AG08395 (cell line): ENCODE data around the gene MYO18B.

Experiments used
- DNase-seq: peaks from one replicate; pipeline ENCODE4 v3.0.0; 2012; ENCODE audit warnings: mixed read lengths, low spot score

MYO18B gene

DNA sequence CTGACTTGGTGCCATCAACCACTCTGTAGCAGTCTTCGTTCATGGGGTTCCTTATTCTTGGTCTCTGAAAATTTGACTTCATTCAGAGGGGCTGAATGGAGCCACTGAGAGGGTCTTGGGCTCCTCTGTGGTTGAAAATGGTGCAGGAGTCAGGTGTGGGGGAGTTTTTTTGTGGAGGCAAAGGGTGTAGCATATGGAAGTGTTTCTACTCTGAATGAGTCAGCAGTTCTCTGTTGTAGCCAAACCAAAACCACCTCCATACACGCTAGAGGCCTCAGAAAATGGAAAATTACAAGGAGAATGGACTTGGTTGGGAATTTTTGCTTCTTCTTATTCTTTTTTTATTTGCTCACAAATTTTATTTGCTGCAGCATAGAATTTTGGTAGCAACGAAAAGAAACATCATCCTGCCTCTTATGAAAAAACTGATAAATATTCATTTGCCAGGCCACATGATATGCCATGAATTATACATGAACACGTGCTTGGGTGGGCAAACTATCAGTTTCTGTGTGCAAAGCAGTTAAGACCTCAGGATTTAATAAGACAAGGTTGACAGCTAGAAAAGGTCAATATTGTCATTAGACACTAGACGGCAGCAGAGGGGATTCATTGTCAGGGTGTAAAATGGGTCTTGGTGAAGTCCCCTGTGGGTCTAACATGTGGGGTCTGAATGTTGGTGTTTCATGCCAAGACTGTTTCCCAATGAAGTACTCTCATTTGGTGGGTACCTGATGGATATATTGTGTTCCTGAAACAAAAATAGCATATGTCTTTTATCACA, 111.7 kb downstream of the MYO18B start:
- peak; percentile 43 for DNase-seq

DNA sequence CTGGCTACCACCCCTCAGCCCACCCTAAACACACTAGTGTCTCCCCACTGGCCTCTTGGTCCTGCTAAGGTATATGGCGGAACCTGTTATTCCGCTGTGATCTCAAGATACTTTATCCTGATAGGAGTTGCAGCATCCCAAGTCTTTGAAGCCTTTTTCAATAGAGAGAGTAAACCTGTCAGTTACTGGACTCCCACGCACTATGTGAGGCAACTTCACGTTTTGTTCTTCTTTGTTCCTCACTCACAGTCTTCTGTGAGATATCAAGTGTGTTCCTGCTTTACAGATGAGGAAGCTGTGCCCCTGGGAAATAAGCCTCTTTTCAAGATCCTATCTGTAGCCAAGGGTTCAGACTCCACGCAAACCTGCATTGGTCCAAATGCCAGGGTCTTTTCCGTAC, 127.8 kb downstream of the MYO18B start:
- no peak for DNase-seq

DNA sequence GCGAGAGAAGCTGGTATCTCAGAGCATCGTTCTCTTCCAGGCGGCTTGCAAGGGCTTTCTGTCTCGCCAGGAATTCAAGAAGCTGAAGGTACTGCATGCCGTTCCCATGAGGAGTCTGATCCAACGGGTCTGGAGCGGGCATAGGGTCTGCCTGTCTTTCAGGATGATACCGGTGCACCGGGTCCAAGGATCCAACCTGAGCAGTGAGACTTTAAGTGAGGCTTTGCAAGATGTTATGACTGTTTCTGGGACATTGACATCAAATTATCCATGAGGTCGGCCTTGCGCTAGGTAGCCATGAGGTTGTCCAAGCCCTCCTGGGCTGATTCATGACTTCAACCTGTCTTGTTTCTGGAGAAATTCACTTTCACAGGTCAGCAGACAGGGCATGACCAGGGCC, 132.3 kb downstream of the MYO18B start:
- DNase-seq, result no peak

DNA sequence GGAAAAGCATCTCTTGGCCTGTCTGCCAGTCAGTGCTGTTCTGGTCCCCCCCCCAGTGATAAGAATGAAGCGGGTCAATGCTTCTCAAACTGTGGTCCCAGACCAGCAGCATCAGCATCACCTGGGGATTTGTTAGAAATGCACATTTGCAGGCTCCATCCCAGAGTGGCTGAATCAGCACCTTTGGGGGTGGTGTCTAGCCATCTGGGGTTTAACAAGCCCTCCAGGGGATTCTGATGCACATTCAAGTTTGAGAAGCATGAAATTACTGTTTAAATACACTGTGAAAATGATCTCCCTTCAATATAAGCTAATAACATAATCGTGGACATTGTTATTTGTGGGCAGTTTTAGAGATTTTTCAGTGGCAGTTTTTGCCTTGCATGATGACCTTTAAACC, 133.5 kb downstream of the MYO18B start:
- DNase-seq, result no peak

DNA sequence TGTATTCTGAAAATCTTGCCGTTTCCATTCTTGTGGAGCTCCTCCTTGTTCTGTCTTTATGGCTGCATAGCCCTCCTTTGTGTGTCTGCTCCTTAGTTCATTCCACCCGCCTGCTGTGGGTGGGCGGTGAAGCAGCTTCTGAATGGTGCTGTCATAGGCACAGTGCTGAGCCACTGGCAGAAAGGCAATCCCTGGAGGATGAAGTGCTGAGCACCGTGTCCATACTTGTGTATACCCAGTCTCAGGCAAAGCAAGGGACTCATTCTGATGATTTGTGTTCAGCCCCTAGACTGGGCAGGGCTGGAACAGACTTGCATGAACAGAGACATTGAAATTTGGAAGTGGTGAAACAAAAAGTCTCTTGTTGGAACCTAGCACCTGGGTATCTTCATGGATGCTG, 134.9 kb downstream of the MYO18B start:
- DNase-seq, result no peak

DNA sequence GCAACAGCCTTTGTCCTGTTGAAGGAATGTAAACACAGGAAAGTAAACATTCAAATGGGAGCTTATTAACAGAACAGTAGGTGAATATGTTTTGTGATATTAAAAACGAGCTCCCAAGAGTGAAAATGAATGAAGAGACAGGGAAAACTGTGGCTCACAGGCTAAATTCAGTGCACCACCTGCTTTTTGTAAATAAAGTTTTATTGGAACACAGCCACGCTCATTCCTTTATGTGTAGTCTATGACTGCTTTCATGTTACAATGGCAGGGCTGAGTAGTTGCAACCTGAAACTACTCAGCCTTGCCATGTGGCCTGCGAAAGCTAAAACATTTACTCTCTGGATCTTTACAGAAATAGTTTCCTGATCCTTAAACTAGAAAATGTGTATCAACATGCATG, 136.9 kb downstream of the MYO18B start:
- no peak for DNase-seq

DNA sequence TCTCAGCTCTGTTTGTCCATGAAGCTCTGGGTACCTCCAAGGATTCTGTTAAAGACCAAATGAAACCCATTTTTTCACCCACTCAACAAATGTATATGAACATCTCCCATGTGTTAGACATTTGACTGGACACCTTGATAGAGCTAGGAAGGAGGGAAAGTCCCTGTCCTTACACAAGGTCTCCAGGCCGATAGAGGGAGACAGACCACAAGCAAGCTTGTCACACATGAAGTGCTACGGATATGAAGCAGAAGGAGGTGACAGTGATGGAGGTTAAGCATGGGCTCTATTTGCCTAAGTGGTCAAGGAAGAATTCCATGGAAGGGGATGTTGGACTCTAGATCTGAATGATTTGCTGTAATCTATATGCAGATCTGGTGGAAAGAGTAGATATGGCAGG, 138.5 kb downstream of the MYO18B start:
- DNase-seq, result no peak

DNA sequence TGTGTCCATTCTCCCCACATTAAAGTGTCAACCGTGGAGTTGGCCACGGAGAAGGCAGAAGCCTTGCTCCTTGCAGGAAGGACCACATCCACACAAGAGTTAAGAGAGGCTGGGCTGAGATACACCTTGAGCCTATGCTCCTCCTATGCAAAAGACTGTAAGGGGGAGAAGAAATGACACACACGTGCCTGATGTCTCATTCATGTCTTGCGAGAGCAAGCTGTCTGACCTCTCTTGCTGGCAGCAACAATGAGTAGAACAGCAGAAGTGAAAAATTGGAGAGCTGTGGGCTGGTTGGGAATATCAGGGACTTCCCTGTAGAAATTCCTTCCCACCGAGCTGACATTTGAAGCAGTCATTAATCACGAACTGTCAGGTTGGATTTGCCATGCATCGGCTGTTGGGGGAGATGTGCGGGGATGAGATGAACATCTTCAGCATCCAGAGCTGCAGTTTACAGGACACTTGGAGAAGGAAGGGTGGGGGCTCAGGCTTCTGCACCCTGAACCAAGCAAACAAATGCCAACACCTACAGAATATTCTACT, 139.3 kb downstream of the MYO18B start:
- DNase-seq, result no peak

DNA sequence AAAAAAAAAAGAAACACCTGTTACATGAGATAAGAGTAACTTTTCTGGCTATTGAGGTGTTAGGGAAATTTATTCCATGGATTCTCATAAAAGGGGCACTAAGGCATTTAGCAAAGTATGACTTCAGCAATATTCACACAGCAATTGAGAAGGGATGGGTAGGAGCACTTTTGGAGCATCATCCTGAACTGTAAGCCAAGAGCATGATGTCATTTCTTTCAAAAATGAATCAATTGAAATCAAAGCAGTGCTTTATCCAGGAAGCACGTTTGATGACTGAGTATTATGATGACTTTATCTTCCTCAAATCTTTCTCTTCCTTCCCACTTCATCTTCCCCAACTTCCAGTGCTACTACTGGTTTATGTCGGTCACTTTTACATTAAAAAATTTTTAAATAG, 140.4 kb downstream of the MYO18B start:
- no peak for DNase-seq

DNA sequence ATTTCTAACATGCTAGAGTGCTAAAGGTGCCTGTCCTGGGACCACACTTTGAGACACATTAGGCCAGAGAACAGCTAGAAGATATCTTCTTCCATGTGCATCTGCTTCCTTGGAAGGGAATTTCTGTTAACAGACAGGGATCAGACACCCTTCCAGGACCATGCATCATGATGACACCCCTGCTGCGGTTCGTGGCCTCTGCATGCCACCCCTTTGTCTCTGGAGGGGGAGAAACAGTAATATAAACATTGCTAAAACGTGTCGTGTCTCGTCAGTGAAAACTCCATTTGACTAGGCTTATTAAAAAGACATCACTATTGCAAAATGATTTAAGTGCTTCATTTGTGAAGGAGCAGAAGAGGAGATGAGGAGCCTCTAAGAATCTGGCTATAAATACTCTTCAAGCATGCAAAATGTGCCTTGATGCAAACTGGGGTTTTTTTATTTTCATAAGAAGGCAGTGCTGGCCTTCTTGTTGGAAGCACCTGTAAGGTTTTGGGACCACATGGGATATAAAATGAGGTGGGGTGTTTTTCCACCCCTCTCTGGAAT, 141.6 kb downstream of the MYO18B start:
- no peak for DNase-seq

DNA sequence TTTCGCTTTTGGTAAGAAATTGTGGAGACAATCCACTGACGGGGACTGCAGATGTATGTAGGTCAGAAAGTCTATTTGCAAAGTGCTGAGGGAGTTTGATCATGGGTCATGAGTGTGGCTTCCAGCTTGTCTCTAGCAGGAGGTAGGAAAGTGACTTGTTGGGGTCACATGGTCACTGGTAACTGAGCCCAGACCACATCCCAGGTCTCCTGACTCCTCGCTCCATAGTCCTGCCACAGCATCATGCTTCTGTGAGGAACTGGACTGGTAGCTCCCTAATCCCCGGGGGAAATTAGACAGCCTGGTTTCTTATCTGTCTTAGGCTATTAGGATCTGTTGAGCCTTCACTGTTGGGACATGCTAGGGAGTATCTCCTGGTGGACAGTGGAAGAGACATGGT, 142.1 kb downstream of the MYO18B start:
- DNase-seq, result no peak

DNA sequence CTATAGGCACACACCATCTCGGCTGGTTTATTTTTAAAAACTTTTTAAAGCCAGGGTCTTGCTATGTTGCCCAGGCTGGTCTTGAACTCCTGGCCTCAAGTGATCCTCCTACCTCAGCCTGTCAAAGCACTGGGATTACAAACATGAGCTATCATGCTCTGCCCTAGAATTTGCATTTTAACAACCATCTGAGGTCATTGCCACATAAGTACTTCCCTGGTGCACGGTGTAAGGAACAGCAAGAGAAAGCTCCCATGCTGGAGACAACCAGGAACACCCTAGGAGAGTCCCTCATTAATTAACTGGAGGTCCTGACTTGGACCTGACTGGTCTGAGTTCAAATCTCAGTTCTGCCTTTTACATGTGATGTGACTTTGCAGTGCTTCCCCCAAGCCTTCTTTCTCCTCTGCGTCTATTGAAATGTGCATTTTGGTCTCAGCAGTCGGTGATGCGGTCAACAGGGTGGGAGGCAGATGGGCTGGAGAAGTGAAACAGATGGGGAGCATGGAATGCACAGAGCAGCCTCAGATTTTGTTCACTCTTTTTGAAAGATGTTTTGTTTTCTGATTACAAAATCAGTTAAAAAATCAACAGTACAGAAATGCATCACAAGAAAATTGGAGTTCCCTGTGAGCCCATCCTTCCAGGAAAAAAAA, 146.5 kb downstream of the MYO18B start:
- no peak for DNase-seq

DNA sequence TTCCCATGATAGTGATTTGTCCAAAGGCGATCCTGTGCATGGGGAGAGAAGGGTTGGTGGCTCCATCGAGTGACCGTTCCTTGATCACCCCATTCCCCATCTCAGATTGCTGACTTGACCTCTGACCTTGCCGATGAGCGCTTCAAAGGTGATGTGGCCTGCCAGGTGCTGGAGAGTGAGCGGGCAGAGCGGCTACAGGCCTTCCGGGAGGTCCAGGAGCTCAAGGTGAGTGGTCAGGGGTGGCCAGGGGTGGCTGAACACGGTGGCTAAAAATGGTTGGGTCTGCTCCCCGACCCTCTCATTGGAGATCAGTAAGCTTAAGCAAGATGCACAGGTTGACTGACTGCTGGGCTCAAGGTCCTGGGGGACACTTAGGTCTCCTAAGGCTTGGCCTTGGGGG, 148.7 kb downstream of the MYO18B start:
- no peak for DNase-seq

DNA sequence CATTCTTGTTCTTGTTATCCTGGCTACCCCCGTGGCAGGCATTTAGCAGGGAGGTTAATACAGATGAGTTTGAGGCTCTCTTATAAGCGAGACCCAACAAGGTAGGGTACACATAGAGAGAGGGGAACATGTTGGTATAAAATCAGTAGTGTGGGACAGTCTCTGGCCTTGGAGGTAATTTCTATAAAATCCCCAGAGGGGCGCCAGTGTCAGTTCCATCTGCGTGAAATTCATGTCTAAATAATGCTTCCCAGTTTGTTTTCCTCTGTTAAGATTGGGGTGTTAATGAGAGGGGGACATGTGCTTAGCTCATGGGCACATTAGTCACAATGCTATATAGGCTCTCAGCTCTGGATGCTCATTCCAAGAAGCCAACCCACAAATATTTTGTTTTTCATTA, 150.7 kb downstream of the MYO18B start:
- no peak for DNase-seq

DNA sequence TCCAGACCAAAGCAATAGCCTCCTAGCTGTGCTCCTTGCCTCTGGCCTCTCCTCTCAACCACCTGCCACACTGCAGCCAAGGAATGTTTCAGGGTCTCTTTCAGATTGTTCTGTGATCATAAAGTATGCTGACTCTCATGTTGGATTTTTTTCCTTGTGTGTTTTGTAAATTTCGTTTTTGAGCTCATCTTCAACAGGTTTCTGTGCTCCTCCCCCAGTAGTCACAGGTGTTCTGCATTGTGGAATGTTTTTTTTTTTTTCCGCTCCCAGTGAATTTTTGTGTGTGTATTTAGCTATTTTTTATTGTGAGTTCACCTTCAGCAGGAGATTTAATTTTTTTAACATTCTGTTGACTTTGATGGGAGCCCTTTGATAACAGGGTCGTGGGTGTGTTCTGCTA, 153.7 kb downstream of the MYO18B start:
- DNase-seq, result no peak

DNA sequence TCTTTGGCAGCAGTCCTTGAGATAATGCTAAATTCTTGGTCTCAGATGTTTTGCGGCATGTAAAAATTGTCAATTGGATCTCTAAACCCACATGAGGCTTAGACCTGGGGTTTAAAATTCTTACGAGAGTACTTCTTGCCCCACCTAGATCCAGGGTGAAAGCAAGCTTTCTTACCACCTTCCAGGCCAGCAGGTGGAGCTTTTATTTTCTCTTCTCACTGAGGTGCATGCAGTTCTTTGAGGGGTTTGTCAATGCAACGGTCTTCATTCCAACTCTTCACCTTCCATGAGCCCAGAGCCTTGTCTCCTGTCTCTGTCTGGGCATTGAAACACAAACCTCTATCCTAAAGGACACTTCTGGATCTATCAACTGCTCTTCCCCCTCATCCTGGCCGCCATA, 154.1 kb downstream of the MYO18B start:
- DNase-seq, result no peak

DNA sequence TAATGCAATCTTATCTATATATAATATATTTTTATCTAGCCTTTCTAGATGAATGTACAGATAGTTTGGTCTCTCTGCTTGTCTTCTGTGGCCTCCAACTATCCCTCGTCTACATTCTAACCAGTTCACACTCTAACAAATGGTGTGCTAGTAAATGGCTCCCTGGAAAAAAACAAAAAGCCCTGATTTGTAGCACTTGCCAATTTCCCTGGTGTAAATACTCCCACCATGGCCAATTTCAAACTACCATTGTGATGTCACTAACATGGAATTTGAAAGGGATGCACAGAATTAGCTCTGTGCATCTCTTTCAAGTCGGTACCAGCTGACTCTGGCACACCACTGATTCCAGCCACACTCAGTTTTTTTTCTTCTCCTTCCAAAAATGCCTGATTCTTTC, 154.6 kb downstream of the MYO18B start:
- DNase-seq, result no peak

DNA sequence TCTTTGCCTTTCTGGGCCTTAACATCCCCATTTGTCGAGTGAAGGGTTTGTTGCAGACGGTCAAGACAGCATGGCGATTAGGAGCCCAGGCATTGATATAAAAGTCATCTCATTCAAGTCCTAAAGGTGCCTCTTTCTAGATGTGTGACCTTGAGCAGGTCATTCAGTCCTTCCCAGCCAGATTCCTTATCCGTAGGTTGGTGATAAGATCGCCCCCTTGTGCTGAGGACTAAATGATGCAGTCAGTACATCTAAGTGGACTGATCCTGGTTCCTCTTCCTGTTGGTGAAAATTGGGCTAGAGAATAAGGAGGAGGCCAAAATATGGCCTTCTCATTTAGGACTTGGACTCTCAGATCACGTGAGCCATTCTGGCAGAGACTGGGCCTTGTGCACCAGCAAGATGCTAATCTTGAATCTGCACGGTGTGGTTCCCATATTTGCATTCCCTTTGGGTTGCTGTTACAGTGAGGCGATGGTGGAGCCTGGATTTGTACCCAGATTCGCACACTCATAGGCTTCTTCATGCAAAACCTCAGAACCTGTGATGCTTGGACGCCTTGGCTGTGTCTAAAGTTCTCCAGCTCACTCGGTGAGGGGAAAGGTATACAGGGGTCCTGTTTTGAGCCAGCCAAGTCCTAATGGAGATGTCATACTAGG, 156.8 kb downstream of the MYO18B start:
- no peak for DNase-seq

DNA sequence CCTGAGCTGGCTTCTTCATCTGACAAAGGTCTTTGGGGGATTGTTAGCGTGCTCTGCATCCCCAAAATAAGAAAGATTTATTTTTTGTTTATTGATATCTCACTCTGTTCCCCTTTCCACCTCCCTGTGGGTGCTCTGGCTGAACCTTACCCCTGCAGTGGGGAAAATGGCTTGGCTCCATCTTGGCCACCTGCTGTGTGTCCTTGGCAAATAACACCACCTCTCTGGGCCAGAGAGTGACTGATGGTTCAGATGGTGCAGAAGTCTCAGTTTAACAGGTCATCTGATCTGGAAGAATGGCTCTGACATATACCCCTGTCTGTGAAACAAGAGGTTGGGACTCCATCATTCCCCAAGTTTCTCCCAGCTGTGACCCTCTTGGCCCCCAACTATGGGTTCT, 157.6 kb downstream of the MYO18B start:
- no peak for DNase-seq

DNA sequence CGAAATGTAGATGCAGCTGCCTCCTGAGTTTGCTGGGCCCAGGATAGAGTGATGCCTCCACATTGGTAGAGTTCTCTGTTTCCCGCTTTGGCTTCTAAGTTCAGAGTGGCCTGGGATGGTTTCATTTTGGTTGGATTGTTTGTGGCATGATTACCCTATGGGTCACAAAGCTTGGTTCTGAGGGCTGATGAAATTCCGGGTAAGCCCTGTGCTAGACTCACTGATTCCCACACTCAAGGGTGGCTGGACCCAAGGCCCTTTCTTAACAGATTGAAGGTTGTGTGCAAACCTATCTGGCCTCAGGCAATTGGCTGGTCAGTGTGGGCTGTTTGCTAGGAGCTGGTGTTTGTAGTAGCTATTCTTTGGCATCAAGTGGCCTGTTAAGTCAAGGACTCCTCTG, 158.4 kb downstream of the MYO18B start:
- DNase-seq, result no peak

DNA sequence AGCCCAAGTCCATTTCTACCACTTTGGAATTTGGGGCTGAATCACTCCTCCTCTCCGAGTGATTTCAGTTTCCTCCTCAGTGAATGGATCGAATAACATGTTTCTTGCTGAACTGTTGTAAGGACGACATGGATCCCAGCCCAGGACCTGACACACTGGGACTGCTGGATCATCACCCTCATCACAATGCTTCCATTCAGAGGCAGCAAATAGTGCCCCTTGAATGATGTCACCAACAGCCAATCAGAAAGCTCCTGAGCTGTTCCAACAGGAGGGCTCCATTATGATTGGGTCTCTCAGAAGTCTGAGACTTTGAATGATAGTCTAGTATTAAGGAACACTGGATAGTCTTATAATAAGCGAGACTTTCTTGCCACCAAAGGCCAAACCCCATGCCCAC, 158.9 kb downstream of the MYO18B start:
- DNase-seq, result no peak

DNA sequence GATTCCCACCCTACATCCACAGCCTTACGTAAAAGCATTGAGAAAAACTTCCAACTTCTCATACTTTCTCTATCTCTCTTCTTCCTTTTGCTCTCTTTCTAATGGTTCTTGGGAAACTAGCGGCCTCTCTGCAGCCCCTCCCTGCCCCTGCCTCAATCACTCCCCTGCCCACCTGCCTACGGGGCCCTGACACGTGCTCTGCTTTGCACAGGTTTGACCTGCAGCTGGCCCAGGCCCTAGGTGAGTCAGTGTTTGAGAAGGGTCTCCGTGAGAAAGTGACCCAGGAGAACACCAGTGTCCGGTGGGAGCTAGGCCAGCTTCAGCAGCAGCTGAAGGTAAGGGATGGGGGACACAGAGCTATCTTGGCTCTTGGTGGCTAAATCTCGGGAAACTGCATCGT, 160.4 kb downstream of the MYO18B start:
- no peak for DNase-seq

DNA sequence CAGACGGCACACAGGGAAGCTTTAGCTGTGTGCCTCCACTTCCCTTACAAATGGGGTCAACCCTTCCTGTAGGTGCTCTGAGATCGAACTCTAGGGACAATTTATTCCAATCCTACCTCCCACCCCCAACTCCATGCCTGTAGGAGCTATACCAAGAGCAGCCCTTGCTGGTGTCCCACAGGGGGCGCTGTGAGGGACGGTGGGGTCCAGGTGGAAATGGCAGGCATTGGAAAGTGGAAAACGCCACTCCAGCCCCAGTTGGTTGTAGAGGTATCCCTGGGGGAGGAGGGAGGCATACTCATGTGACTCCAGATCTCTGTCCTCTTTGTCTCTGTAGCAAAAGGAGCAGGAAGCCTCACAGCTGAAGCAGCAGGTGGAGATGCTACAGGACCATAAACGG, 161.3 kb downstream of the MYO18B start:
- no peak for DNase-seq
